ENCODE results near the gene RHOV. TPM values are rescaled to one million over a fixed set of nuclear protein-coding genes. Genes with fewer than 3 reads are reported as not detected.

Gene RHOV
- total RNA-seq, 6 experiments from 2014 or later: not detected

DNA sequence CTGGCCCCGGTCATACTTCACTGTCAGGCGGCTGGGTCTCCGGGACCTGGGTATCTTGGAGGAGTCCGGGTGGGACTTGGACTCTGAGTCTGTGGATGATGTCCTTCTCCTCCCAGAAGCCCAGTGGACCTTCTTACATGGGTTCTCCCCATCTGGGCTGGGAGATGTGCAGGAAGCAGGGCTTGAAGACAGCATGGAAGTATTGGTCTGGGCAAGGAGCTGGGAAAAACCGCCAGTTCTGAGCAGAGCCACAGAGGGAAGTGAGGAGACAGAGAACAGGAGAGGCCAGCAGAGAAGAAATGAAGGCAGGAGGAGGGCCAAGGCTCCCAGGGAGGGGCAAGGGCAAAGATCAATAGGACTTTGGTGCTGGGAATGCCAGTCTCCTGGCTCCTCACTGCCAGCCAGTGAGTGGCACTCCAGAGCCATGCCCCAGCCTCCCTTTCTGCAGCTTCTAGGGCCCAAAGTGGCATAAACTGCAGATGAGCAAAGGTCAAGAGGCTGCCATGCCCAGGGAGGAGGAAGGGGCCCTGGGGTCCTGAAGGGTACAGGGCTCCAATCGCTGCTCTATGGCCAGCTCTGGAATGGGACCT, 45.5 kb downstream of the RHOV start, which contains the start of gene PPP1R14D:
Gene PPP1R14D (minus strand): TSS at position 262 of the 590 bp plus-strand sequence. CDS start 67 bp downstream, at position 195.
- H3K4me3 ChIP-seq: no peak within 1 kb of the TSS
- TF ChIP-seq CTCF (IDR thresholded peaks at IDR 0.05): no peak
- TF ChIP-seq POLR2A (IDR thresholded peaks at IDR 0.05): no peak
- no peaks in the 10 kb centered on the region for H3K4me1 ChIP-seq
- H3K9me3 ChIP-seq: no peaks in the 10 kb centered on the region
- no peaks in the 10 kb centered on the region for H3K36me3 ChIP-seq
- DNase-seq (no peak), ATAC-seq (peak; percentile 24 to 59 (median 44))
- WGBS (ENCODE audit: insufficient coverage, low coverage, low lambda C conversion rate, missing lambda C conversion rate): 100% methylated on average over 1 of the region's 6 CpGs
- no peak within 1 kb of the TSS for H3K27ac ChIP-seq
- intact Hi-C loops (cut with DNase I): no loop called here
- no peaks in the 10 kb centered on the region for H3K27me3 ChIP-seq

- no peak overlapping the region for H3K4me3 ChIP-seq
- DNase-seq (no peak), ATAC-seq (no peak)
- no peak overlapping the region for H3K27ac ChIP-seq
- H3K4me1 ChIP-seq: no peaks in the 10 kb centered on the region
- H3K27me3 ChIP-seq: no peaks in the 10 kb centered on the region
- intact Hi-C loops (cut with DNase I): no loop called here
- WGBS (ENCODE audit: insufficient coverage, low coverage, low lambda C conversion rate, missing lambda C conversion rate): 86% methylated on average over 4 of the region's 4 CpGs
- H3K36me3 ChIP-seq: no peaks in the 10 kb centered on the region
- H3K9me3 ChIP-seq: no peaks in the 10 kb centered on the region
- TF ChIP-seq POLR2A (IDR thresholded peaks at IDR 0.05) (no peak), CTCF (IDR thresholded peaks at IDR 0.05) (no peak)
These were observed 47.5 kb downstream of the RHOV start for GRCh38 chr15:40826423-40827075.

GRCh38 chr15:40825661-40826422, 48.2 kb downstream of the RHOV start:
- H3K27me3 ChIP-seq: no peaks in the 10 kb centered on the region
- no peak overlapping the region for H3K4me3 ChIP-seq
- ATAC-seq (peak in 1 of 4 donors; percentile 22), DNase-seq (no peak)
- H3K27ac ChIP-seq: no peak overlapping the region
- intact Hi-C loops (cut with DNase I): no loop called here
- no peaks in the 10 kb centered on the region for H3K36me3 ChIP-seq
- WGBS (ENCODE audit: insufficient coverage, low coverage, low lambda C conversion rate, missing lambda C conversion rate): 75% methylated on average over 4 of the region's 5 CpGs
- no peaks in the 10 kb centered on the region for H3K9me3 ChIP-seq
- TF ChIP-seq POLR2A (IDR thresholded peaks at IDR 0.05) (no peak), CTCF (IDR thresholded peaks at IDR 0.05) (no peak)
- H3K4me1 ChIP-seq: no peaks in the 10 kb centered on the region

DNA sequence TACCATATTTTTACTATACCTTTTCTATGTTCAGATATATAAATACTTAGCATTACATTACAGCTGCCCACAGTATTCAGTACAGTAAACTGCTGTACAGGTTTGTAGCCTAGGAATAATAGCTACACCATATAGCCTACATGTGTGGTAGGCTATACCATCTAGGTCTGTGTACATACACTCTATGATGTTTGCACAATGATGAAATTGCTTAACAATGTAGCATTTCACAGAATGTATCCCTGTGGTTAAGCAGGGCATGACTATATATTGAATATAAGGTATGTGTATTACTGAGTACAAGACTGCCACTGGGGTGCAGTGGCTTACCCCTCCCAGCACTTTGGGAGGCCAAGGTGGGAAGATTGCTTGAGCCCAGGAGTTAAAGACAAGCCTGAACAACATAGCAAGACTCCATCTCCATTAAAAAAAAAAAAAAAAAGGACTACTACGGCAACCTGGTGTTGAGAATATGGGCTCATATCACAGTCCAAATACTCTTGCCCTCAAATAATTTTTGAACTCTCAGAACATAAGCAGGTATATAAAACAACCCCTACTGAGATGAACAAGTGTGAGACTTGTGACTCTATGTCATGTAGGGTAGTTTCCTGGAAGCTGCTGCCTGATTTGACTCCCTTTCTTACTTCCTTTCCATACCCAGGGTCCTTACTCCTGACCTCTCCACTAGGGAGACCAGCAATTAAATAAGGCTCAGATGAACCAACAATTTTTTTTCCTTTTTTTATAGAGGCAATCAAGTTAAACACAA, 50.3 kb downstream of the RHOV start:
- H3K4me3 ChIP-seq: no peak overlapping the region
- no peaks in the 10 kb centered on the region for H3K27me3 ChIP-seq
- H3K9me3 ChIP-seq: no peaks in the 10 kb centered on the region
- DNase-seq (no peak), ATAC-seq (no peak)
- intact Hi-C loops (cut with DNase I): no loop called here
- no peak overlapping the region for H3K27ac ChIP-seq
- H3K36me3 ChIP-seq: no peaks in the 10 kb centered on the region
- H3K4me1 ChIP-seq: no peaks in the 10 kb centered on the region
- 82% methylated on average over 1 of the region's 1 CpG for WGBS (ENCODE audit: insufficient coverage, low coverage, low lambda C conversion rate, missing lambda C conversion rate)
- no peak for TF ChIP-seq POLR2A (IDR thresholded peaks at IDR 0.05)
- TF ChIP-seq CTCF (IDR thresholded peaks at IDR 0.05): no peak
